ENCODE measurements around the gene GLIPR1L1. TPM values are rescaled to one million over a fixed set of nuclear protein-coding genes. Genes with fewer than 3 reads are reported as not detected.

The GLIPR1L1 gene
- polyA plus RNA-seq, 1 experiment: not detected

GRCh38 chr12:75311369-75311768 lies 23.1 kb upstream of the GLIPR1L1 start:
- Histone ChIP-seq H3K36me3 (ENCODE audit: control insufficient read depth, insufficient read depth, low read length) (no peaks in the 10 kb centered on the region), H3K27me3 (ENCODE audit: control insufficient read depth, insufficient read depth, low read length) (no peaks in the 10 kb centered on the region), H3K4me3 (ENCODE audit: low read depth, low read length) (no peak overlapping the region)
- DNase-seq (ENCODE audit: low read depth): no peak
- CTCF ChIA-PET: interaction anchor here (1.1 kb wide), 1 partner anchor 22 kb away, joined by 3 read pairs; no protein-coding TSS in a partner anchor
- no peak for TF ChIP-seq CTCF (IDR thresholded peaks at IDR 0.05; ENCODE audit: insufficient read depth, low read depth, low read length)
- POLR2A ChIA-PET: no interaction called here

- ChIA-PET POLR2A (no interaction called here), CTCF (interaction anchor here (0.6 to 1.6 kb wide), 4 partner anchors 14 to 1065 kb away, joined by 4 to 5 read pairs (median 4); partner anchors contain the start of genes CAPS2, GLIPR1L1 and GLIPR1L2)
- Histone ChIP-seq H3K4me3 (ENCODE audit: low read depth, low read length) (no peak overlapping the region), H3K27me3 (ENCODE audit: control insufficient read depth, insufficient read depth, low read length) (no peaks in the 10 kb centered on the region), H3K36me3 (ENCODE audit: control insufficient read depth, insufficient read depth, low read length) (no peaks in the 10 kb centered on the region)
- no peak for TF ChIP-seq CTCF (IDR thresholded peaks at IDR 0.05; ENCODE audit: insufficient read depth, low read depth, low read length)
- peak; percentile 44 for DNase-seq (ENCODE audit: low read depth)
These were observed 19.0 kb upstream of the GLIPR1L1 start for GRCh38 chr12:75315518-75315917.

- no peak for DNase-seq (ENCODE audit: low read depth)
- no peak overlapping the region for H3K4me3 ChIP-seq (ENCODE audit: low read depth, low read length)
- no peaks in the 10 kb centered on the region for H3K36me3 ChIP-seq (ENCODE audit: control insufficient read depth, insufficient read depth, low read length)
- POLR2A ChIA-PET: no interaction called here
- no peaks in the 10 kb centered on the region for H3K27me3 ChIP-seq (ENCODE audit: control insufficient read depth, insufficient read depth, low read length)
- CTCF ChIA-PET: interaction anchor here (0.7 kb wide), 1 partner anchor 11 kb away, joined by 3 read pairs; no protein-coding TSS in a partner anchor
- TF ChIP-seq CTCF (IDR thresholded peaks at IDR 0.05; ENCODE audit: insufficient read depth, low read depth, low read length): no peak
These were observed 16.7 kb upstream of the GLIPR1L1 start for GRCh38 chr12:75317784-75318183.

- no peak for TF ChIP-seq CTCF (IDR thresholded peaks at IDR 0.05; ENCODE audit: insufficient read depth, low read depth, low read length)
- ChIA-PET CTCF (interaction anchor here (0.6 to 2.1 kb wide), 2 partner anchors 12 to 31 kb away, joined by 3 to 8 read pairs; partner anchors contain the start of gene GLIPR1L1), POLR2A (no interaction called here)
- H3K4me3 ChIP-seq (ENCODE audit: low read depth, low read length): no peak overlapping the region
- H3K27me3 ChIP-seq (ENCODE audit: control insufficient read depth, insufficient read depth, low read length): no peaks in the 10 kb centered on the region
- no peaks in the 10 kb centered on the region for H3K36me3 ChIP-seq (ENCODE audit: control insufficient read depth, insufficient read depth, low read length)
- no peak for DNase-seq (ENCODE audit: low read depth)
These were observed 12.0 kb upstream of the GLIPR1L1 start for GRCh38 chr12:75322464-75322863.

GRCh38 chr12:75323663-75324062 lies 10.8 kb upstream of the GLIPR1L1 start:
- Histone ChIP-seq H3K27me3 (ENCODE audit: control insufficient read depth, insufficient read depth, low read length) (no peaks in the 10 kb centered on the region), H3K4me3 (ENCODE audit: low read depth, low read length) (no peak overlapping the region), H3K36me3 (ENCODE audit: control insufficient read depth, insufficient read depth, low read length) (no peaks in the 10 kb centered on the region)
- no peak for TF ChIP-seq CTCF (IDR thresholded peaks at IDR 0.05; ENCODE audit: insufficient read depth, low read depth, low read length)
- ChIA-PET CTCF (no interaction called here), POLR2A (no interaction called here)
- DNase-seq (ENCODE audit: low read depth): no peak
